Breast epithelium (tissue), 3 donors: ENCODE measurements around the gene TRIM26.

ENCODE experiments used
- CTCF ChIP-seq, 3 donors: fragments of 450-650 bp; IDR thresholded peaks; one replicate each; pipeline ENCODE4 v1.5.1; 2016 to 2017; ENCODE audit warnings: antibody characterized with exemption in 3 of 3, mild to moderate bottlenecking in 3 of 3, moderate library complexity in 3 of 3
- POLR2A ChIP-seq: fragments of 450-650 bp; IDR thresholded peaks from one replicate; pipeline ENCODE4 v1.6.1; 2016; ENCODE audit warnings: antibody characterized with exemption, mild to moderate bottlenecking, moderate library complexity

DNA sequence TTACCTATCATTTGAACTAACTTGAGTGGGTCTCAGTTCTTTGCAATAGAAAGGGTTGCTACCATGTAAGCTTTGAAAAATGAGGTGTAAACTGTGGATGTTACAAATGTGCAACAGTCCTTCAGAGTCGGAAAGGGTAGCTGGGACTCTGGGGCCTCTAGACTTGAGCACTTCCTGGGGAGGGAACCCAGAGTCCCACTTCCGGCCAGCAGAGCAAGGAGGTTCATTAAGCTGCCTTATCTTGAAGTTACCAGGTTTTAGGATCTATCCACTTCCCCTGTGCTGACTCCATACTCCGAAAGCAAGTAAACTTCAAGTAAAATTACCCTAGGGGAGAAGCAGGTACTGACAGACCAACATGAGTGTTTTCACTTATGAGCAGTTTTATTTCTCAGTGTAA is 61.6 kb downstream of the TRIM26 start:
- TF ChIP-seq POLR2A (no peak), CTCF (IDR thresholded peaks at IDR 0.05) (no peak)
